CD4-positive, alpha-beta T cell treated with Interferon alpha-2 for 1 hour (primary cell): ENCODE measurements around the gene WDR45B.
A peak's percentile ranks its signal among the peaks of the same experiment; 100 is the strongest.

Experiments
- DNase-seq, 2 donors: peaks; one replicate each; pipeline ENCODE4 v3.0.0-alpha.2; 2020 to 2022

WDR45B gene

DNA sequence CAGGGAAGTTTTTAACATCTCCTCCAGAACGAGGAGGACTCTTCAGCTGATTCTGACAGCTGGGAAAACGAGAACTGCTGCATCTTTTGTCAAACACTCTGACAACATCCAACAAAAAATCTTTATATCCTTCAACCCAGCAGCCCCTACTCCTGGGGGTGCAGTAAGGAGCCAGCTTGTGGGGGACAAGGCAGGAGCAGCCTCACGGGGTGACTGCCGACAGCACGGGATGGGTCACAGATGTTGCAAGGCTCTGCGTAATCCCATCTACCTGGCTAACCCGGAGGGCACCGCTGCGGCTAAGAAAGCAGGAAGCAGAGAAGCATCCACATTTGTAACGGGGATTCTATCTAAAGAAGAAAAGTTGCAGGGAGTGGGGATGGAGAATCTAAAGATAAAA lies 28.6 kb downstream of the WDR45B start:
- DNase-seq: no peak

DNA sequence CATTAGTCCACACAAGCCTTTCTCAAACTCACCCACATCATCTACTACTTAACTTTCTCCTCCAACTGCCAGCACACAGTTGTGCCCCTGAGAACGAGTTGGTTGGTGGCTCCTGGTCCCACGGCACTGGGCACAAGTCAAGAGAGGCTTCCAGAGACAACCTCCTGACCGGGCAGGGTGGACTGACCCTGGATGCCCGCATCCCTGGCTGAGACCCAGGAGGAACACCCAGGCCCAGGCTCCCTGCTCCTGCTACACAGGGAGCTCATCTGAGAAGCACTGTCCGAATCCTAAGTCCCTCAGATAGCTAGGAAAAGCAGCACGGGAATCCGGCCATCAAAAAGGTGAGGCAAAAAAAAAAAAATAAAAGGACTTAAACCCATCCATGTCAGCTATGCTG lies 29.0 kb downstream of the WDR45B start:
- DNase-seq: no peak

DNA sequence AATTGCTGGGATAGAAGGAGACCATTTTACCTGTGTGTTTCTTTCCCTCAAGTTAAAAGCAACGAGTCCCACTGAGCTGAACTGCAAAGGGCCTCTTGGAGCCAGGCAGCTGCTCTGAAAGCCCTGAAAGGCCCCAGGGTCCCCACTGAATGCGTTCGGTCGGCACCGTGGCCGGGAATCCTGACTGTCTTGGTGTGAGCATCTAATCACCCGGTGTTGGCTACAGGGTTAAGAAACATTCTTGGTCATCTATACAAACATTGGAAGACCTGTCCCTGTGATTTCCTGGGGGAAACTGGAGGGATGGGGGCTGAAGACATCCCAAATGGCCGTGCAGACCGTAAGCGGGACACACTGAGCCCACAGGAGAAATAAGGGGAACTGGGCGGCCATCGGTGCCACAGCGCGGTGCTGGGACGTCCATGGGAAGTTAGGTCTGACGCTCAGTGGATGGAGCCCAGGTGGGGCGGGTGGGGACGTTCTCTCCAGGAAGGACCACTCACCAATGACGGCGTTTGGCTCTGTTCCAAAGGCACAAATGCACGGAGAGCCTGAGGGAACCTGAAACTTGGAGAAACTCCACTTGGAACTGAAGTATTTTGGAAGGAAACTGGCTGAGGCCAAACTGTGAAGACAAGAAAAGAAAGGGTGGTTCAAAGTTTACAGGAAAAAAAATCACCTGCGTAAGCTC lies 32.1 kb downstream of the WDR45B start:
- no peak for DNase-seq

DNA sequence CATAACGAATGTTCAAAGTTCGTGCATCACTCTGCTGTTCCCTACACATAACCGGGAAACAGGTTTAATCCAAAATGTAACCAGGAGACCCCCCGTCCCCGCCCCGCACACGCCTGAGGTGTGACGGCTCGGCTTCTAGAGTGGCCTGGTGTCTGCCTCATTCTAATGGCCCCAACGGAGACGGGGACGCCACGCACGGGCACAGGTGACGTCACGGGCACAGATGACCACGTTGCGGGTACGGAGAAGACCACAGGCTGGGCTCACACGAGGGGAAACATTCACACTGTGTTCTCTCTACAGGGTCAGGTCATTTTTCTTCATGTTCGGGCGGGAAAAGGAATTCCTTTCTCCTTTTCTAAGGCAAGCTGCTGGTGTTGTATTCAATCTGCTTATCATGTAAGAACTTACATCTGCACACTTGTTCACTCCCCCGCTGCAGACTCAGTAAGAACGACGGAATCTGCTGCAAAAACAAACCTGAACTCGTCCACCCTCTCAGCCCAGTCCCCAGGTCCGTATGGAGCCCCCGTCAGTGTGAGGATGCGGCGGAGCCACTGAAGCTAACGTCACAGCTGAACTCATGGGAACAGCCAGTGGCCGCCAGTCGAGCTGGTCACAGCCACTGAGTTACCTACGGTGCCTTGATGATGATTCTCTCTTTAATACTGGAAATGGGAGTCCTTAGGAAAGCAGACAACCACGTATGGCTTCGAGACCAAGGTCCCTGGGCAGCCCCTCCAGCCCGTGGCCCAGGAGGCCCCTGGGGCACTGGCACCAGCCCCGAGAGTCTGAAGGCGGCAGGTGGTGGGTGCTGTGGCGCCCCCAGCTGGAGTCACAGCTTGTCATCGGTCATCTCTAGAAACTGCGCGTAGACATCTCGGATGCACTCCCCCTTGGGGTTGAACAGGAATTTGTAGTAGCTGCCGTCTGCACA lies 32.9 kb downstream of the WDR45B start:
- no peak for DNase-seq

DNA sequence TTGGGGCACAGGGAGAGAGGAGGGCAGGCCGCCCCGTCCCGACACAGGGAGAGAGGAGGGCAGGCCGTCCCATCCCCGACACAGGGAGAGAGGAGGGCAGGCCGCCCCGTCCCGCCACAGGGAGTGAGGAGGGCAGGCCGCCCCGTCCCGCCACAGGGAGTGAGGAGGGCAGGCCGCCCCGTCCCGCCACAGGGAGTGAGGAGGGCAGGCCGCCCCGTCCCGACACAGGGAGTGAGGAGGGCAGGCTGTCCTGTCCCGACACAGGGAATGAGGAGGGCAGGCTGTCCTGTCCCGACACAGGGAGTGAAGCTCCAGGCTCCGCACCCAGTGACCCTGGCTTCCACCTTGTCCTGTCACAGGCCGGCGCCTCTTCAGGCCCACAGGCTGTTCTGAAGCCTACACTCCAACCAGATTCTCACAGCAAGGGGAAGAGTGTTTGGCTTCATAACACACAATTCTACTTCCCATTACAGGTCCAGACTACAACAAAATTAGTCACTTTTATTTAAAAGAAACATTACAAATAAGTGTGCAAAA lies 34.1 kb downstream of the WDR45B start:
- no peak for DNase-seq

DNA sequence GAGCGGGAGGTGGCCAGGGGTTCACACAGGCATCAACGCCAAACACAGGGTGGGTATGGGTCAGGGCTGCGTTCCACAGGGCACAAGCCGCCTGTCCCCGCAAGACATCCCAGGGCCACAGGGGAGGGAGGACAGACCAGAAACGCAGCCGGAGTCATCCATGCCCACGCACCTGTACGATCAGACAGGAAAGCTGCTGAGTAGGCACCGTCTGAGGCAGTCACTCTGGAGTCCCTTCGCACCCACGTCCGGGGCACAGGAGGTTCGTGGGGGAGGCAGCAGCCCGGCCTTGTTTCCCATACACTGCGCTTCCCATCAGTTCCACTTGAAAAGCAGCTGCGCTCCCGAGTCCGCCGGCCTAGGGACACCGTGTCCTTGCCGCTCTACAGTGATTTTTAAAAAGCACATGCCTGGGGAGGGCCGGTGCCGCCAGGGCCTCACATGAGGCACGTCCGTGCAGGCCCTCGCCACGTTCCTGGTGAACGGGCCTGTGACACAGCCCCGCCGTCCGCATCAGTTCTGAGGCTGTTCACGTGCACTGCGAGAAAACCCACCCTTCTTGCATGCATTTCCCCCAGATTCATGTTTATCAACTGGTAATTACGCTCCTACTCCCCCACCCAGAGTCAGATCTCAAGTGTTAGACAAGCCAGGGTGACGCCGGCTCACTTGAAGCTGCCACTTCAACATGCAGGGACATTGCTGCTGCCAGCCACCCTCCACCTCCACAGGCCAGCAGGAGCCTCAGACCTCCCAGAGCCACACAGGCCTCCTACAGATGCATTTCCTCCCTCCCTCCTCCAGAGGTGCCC lies 34.8 kb downstream of the WDR45B start:
- DNase-seq: no peak

DNA sequence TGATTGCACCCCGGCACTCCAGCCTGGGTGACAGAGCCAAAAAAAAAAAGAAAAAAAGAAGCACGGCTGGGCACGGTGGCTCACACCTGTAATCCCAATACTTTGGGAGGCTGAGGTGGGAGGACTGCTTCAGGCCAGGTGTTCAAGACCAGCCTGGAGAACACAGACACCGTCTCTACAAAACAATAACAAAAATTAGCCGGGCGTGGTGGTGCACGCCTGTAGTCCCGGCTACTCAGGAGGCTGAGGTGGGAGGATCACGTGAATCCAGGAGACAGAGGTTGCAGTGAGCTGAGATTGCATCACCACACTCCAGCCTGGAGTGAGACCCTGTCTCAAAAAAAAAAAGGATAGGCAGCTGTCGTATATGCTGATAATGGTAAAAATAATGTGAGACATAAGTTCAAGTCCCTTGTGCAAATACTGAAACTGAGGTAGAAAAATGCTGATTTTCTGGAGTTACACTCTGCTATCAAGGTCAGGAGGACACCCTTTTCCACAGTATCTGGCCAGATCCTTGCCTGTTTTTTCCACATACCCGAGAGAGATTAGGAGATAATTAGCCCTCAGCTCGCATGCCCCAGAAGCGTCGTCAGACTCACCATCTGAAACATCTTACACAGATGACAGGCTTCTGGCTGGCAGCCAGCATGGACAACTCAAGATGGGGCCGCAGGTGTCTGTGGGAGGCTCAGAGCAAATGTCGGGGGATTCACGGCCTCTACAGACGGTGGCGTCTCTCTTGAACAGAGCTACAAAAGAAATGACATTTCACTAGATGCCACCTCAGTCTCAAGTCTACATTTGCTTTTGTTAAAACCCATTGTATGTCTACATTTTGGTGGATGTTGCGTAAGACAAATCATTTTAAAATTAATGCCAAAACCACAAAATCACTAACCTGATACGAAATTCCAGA lies 36.8 kb downstream of the WDR45B start:
- DNase-seq: no peak

DNA sequence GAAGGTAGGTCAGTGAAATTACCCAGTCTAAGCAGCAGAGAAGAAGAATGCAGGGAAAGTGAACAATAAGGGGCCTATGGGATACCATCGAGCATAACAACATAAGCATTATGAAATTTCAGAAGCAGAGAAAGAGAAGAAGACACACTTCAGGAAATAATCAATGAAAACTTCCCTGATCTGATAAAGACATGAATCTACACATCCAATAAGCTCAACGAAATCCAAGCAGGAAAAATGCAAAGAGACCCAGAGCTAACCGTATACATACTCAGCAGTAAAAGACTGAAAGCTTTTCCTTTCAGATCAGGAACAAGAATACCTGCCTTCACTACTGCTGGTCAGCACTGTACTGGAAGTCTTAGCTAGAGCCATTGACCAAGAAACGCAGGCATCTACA lies 38.6 kb downstream of the WDR45B start:
- no peak for DNase-seq

DNA sequence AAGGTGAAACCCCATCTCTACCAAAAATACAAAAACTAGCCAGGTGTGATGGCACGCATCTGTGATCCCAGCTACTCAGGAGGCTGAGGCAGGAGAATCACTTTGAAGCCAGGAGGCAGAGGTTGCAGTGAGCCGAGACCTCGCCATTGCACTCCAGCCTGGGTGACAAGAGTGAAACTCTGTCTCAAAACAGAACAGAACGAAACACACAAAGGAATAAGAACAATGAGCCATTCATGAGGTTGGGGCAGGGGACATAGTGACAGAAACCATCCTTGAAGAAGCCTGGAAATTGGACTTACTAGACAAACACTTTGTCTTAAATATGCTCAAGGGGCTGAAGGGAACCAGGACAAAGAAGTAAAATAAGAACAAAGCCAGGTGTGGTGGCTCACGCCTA lies 39.4 kb downstream of the WDR45B start:
- no peak for DNase-seq

DNA sequence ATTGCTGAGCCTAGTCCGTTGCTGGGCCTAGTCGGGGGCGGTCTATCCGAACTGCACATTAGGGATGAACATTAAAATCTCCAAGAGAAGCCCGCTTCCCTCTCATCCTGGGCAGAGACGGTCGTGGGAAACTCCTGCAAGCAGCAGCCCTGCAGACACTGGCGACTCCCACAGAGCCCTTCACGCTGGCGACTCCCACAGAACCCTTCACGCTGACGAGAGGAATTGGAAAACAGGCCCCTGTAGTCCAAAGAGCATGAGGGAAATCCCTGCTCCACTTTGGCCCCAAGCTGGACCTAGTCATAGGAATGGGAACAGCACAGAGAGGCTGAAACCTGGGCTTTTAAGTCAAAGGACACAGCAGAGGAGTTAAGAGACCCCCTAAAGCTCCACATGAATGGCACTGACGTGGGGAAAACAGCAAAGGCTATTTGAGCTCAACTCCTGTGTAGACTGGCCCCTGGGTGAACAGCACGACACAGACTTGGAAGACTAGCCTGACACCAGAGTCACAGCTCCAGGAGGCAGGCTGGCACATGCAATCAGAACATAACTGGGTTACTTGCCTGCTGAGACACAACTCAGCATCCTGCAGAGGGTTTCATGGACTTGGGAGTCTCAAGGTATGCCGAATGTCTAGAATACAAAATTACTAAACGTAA lies 42.2 kb downstream of the WDR45B start:
- DNase-seq: no peak

DNA sequence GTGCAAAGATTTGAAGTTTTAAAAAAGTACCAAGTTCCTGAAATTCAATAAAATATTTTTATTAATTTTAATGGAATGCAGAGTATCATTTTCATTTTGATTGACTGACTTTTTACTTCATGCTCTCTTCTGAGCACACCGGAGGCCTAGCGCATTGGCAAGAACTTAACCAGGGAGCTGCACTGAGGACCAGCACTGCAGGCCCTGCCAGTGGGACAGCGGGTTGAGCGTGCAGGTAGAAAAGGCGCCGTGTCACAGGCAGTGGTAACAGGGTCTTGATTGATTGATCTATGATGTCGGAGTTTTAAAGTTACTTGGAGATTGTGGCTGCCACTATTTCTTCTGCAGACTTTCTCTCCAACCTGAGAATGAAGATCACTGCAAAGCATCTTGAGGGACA lies 43.7 kb downstream of the WDR45B start:
- DNase-seq: no peak

DNA sequence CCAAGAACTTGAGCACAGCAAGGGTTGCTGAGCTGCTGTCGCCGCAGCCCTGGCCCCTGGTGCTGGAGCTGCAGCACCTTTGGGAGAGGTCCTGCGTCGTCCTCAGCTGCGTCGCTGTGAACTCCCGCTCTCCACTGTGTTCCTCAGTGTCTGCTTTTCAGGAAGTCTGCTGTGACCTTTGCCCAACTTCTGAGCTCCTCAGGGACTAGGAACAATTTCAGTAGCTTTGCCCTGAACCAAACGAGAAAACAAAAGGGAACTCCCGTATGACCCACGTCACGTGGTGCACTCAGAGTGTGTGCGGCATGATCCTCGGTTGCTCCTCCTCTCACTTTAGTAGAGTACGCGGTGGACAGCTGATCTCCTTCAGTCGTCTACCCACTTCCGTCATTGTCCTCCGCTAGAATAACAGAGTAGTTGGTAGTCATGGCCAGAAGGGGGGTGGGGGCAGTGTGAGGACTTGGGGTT lies 44.2 kb downstream of the WDR45B start:
- peak; percentile 31 to 70 for DNase-seq

DNA sequence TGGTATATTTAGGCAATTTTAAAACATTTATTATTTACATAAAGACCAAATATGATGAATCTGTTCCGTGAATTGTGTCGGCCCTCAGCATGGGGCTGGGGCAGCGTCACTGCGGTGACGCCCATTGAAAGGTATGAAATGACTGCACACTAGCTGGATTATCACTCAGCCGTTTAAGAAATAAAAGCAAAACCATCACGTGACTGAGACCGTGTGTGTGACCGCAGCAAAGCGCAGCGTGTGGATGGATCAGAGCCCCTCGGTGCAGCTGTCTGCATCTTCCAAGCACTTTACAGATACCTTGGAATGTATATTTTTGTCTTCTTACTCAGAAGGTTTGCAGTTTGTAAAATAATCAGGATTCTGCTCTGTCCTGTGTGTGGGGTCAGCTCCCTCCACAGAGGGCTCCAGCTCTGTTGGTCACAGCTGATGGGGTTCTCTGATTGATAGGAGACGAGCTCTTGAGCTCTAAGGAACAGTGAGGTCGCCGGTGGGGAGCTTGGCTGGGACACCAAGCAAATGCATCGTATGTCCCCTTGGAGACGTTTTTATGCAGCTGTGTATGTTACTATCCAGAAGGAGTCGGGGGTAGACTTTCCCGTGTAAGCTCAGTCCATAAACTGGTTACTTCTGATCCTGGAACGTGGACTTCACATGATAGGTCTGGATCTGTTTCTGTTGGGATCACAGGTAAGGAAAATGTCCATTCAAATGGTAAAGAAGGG lies 45.1 kb downstream of the WDR45B start:
- no peak for DNase-seq

DNA sequence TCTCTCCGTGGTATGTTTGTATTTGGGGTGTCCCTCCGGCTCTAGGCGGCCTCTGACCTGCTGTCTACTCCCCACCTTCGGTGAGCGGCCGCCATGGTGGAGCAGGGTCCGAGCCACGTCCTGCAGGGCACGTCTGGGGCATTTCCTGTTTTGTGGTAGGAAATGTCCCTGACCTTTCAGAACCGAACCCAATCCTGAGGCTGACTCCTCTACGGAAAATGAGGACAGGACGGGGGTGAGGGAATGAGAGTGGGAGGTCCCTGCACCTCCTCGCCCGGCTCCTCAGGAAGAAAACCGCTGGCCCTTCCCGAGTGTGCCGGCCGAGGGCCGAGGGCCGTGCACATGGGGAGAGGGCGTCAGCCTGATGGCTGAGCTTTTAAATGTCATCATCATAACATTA lies 45.8 kb downstream of the WDR45B start:
- DNase-seq: no peak

DNA sequence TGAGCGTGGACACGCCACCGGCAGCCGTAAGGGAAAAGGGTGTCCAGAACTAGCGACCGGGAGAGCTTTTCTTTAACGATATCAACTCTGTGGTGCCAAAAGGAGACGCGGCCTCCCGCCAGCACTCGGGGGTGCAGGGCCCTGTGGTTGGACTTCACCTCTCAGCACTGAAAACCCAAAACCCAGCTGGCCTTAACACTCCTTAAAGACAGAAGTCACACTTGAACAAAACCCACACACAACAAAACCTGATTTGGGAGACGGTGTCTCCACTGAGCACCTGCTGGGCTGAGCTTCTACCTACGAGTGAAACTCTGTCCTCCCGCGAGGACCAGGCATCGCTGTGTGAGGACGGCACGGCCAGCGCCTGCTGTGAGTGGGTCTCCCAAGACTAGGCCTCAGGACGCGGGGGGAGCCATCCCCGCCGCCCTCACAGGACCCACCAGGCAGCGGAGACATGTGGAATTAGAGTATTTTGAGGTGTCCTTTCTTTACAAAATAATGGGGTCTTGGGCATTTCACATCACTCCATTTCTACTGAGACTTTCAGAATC lies 46.7 kb downstream of the WDR45B start:
- DNase-seq: no peak

DNA sequence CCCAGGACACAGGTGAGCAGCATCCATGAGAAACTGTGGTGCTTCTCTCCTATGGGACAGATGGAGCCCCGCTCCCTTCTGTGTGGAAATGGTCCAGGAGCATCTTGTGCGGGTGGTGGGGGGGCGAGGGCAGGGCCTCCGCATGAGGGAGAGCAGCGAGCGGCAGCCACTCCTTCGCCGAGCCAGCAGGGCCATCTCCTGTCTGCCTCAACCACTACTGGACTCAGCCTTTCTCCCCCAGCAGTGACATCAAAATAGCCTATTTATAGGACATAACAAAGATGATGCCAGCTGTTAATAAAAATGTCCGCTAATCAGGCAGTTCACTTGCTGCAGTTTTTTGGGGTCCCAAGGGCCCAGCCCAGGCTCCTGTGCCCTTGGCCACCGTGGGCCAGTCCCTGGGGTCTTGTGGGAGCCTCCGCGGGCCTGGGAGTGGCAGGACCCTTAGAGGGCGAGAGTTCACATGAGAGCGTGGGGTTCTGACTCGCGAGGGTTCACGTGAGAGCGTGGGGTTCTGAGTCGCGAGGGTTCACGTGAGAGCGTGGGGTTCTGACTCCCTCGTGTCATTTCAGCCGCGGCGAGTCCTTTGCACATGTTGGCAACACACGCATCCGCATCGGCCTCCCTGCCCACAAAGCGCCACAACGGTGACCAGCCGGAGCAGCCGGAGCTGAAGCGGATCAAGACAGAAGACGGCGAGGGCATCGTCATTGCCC lies 47.4 kb downstream of the WDR45B start:
- no peak for DNase-seq

DNA sequence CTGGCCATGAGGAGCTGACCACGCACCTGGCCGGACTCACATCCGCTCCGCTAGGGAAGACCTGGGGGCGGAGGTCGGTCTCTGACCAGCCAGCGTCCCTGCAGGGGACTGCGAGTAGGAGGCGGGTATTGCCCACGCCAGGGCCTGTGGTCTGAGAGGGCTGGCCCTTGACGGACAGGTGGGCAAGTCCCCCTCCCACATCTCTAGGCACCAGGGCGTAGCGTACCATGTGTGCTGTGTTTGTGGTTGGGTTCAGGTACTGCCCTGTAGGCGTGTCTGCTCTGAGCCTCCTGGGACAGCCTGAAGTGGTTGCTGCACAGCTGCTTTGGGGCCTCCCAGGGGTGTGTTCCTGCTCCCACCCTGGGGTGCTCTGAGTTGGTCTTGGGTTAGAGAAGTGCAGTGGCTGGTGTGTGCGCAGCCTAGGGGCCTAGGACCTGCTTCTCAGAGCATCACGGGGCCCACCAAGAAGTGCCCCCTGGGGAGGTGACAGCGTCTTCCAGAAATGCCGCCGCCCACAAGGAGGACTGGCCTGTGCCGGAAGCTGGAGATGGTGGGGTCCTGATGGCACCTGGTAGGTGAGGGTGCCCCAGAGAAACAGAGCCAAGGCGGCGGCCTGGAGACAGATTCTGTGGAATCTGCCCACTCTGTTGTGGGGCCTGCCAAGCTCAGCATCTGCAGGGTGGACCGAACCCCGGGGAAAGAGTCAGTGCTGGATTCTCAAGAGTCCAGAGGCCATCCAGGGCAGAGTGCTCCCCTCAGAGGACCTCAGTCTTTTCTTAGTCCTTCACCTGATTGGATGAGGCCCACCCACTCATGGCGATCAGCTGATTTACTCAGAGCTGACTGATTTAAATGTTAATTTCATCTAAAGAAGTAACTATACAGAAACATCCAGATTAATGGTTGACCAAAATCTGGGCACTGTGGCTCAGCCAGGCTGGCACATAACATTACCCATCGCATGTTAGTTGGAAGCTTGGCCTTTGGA lies 48.3 kb downstream of the WDR45B start:
- no peak for DNase-seq
